Central memory CD4-positive, alpha-beta T cell (primary cell): ENCODE results near the gene TLCD5.

Experiments used
- DNase-seq: peaks from one replicate; pipeline ENCODE4 v3.0.0; 2022

TLCD5 gene

DNA sequence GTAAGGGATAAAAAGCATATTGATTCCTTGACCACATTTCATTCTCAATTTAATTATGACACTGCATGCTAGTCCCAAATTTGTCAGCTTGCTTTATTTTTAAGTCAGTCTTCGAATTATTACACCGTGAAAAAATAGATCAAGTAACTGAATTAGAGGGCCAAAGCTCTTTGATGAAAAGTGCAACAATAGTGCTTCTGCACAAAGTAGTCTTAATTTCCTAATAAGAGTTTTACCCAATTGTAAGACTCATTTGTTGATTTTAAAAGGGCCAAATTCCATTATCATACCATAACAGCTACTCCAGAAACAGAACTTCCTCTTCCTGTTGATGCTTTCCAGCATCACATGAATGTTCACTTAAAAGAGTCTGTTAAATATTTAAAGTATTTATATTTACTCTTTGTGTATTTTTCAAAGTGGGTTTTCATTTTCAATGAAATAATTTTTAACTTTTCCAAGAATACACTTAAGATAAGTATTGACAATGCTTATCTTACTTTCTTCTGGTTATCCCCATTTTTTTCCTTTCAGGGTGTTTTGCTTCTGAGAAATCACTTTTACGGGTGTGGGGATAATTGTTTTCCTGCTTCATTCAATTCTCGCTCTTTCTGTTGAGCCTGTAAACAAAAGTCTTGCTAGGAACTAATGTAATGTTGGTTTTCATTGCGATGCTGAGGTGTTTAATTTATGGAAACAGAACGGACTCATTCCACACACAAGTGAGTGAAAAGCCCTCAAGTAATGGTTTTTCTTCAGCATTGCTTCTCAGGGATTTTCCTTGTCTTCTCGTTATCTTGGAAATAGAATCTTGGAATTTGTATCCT, 13.2 kb downstream of the TLCD5 start:
- DNase-seq: no peak

DNA sequence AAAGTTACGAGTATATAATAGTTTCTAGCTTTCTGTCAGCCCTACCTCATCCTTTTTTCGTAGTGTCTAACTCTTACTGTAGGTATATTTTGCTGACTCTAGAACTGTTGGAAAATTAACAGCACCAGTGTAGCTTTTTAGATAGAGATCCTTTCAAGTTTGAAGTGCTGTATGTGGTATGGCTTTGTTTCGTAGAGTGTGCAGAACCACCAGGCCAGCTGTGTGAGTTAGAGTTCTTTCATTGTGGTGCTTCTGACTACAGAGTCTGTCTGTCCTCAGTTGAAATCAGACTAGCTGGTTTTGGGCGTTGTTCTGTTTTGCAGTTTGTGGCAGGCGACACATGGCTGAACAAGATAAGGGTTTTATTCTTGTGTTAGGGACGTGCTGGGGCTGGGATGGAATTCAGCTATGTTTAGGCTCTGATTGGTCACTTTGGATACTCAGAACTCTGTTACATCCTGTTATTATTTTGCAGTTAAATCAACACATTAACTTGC, 14.3 kb downstream of the TLCD5 start:
- peak; percentile 13 for DNase-seq

DNA sequence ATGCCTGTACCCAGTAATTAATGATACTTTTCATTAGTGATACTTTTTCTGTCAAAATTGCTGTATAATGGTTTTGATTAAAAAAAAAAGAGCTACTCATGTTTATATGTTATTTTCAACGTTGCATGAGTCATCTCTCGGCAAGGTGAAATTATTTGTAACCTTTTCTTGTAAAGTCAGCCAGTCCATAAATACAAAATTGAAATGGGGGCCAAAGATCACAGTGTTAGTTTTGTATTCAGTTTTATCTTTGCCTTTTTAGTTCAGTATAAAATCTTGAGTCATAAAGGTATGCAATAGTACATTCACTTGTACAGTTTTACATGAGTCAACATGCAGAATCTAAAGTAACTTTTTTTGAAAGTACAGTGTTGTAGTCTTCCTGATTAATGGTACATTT, 15.4 kb downstream of the TLCD5 start:
- DNase-seq: no peak

DNA sequence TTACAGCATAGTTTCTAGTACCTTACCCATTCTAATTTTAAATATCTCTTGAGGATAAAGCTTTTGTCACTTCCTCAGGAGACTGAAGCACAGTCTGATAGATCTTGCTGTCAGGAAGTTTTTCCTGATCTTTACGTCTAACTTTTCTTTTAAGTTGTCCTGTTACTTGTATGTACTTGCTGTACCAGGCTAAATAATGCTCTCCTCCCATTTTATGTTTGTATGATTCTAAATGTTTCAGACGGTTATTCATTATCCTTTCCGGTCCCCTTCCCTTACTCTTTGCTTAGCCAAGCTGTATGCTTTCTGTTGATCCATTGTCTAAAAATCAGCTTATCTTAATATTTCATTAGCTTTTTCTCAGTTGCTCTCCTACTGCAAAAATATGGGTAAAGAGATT, 17.1 kb downstream of the TLCD5 start:
- DNase-seq: no peak

DNA sequence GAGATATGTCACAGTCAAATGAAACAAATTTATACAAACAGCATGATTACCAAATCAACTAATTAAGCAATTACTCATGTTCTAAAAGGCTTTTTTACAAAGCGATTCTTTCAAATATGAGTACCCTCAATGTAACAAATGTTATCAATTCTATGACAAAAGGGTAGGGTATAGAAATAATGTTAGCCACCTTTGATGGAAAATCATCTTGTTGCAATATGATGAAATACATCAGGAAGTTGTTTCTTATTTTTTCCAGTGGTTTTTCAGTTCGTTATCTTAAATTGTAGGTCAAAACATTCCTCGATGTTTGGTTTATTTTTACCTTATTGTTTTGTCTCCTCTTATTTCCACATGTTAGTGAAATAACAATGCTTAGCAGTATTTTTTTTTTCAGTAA, 17.6 kb downstream of the TLCD5 start:
- no peak for DNase-seq

DNA sequence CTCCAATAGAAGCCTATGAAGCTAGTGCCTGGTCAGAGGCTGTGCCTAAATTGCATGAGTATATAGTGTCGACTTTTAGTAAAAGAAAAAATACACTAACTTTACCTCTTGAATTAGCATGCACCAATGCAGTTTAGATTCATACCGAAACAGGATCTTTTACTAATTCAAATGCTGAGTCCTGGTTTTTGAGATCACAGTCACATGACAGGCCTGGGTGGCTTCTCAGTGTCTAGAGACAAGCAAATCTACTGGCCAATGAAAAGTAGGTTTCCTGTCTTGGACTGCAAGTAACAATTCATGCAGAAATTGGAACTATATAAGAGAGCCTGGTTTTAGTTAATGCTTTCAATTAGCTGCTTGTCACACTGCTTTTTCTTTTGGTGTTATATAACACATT, 18.3 kb downstream of the TLCD5 start:
- no peak for DNase-seq

DNA sequence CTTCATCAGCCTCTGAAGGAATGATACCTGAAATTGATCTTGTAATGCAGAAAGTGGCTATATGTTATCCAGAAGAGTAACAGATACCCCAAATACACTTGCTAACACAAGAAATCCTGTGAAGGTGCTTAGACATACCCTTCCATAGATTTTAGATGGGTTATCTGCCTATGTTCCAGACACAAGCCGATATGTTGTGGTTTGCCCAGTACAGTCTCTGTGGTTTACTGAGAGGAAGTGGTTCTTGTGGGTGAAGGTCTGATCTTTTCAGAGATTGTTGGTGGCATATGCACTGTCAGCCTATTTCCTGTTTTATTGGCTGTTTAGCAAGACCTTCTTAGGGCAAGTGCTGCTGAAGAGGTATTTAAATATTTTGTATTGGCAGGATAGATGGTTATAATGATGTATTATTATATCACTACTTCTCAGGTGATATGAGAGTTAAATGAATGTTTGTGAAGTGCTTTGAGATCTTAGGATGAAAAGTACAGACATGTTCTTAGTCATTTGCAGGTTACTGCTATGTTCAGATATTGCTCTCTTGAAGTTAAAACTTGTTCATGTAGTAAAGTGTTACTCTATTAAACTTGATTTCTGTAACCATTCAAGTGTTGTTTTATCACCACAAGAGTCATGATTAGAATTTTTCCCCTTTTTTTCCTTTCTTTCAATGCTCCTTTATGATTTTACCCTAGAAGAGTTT, 19.4 kb downstream of the TLCD5 start:
- peak; percentile 83 for DNase-seq

DNA sequence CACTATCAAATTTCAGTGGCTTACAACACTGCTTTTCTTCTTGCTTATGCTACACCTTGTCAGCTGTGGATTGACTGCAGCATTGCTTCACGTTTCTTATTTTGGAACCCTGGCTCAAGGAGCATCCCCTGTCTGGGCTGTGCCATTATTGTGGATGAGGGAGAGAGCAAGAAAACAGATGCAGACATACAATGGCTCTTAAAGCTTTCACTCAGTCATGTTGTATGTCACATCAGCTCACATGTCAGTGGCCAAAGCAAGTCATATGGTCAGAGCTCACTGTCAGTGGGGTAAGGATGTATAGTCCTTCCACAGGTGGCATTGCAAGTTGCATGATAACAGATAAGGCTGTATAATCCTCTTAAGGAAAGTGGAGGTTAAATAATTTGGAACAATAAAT, 21.1 kb downstream of the TLCD5 start:
- no peak for DNase-seq

DNA sequence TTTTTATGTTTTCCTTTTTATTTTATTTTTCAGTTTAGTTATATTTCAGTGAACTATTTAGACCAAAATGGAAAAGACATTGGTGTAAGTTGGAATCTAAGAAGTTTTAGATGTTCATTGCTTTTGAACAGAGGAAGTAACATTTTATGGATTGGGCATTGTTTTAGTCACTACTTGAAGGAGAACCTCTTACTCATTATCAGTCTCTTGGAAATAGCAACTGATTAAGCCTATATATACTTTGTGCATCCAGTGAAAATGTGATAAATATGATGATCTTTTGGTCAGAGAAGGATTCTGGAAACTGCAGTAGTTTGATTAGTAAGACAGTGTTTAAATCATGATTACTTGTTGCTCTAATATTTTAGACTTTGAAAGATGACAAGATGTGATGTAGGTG, 25.5 kb downstream of the TLCD5 start:
- no peak for DNase-seq

DNA sequence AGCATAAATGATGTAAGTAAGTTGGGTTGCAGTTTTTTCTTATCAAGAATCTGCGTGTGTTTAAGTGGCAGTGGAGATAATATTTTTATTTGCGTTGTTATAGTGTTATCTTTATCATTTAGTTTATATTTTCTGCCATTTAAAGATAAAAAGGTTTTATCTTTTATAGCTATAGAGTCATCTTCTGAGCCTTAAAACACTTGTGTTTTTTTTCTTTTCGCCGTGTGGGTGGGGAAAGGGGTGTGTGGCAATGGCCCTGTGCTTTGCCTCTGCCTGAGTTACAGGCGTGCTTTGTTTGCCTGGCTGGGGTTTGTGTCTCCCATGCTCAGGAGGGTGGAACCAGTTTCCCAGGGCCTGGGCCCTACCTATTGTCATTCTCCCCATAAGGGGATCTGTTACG, 27.3 kb downstream of the TLCD5 start:
- DNase-seq: no peak

DNA sequence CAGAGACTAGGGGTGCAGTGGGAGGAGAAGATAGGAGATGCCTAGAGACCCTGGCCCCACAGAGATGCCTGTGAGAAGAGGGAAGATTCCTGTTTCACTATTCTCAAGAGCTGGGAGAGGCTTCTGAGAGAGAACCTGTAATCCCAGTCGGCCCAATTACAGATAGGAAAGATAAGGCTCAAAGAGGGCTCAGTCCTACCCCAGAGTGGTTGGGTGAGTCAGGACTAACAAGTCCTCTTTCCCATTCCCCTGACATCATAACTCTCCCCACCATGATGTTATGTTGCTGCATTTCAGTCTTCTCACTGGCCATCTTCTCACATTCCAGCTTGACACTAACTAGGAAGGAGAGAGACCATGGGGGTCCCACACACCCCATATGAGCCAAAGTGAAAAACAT, 29.0 kb downstream of the TLCD5 start:
- no peak for DNase-seq

DNA sequence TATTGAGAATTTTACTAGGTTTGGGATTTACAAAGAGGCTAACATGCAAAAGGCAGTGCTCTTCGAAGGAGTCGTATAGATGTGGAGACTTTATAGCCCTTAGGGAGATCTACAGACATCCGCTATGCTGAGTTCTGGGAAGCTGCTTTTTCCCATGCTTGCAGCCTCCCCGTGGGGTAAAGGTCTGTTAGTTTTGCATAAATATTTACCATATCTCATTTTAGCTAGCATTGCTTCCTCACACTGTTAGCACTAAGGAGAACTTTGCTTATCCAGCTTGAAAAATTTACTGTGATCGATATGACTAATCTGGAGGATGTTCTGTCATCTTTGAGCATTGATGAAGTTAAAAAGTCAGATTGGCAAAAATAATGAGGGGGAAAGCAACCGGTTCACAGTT, 29.7 kb downstream of the TLCD5 start:
- no peak for DNase-seq

DNA sequence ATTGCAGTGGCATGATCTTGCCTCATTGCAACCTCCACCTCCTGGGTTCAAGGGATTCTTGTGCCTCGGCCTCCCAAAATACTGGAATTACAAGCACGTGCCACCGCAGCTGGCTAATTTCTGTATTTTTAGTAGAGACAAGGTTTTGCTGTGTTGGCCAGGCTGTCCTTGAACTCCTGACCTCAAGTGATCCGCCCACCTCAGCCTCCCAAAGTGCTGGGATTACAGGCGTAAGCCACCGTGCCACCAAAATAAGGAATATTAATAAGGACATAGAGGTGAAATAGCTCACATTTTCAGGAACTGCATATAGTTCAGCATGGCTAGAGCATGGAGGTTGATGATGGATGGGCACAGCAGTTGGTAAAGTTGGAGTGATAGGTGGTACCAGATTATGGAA, 32.5 kb downstream of the TLCD5 start:
- no peak for DNase-seq

DNA sequence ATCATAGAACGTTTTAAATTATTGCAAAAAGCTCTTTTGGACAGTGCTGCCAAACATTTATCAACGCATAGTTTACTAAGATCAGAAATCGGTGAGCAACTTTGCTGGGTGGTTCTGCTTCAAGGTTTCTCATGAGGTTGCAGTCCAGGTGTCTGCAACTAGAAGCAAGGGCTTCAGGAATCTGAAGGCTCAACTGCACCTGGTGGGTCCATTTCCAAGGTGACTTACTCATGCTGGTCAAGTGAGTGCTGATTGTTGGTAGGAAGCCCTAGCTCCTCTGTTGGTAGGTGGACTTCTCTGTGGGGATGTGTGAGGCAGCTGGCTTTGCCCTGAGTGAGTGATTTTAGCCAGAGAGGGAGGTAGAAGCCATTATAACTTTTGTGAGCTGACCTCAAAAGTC, 33.6 kb downstream of the TLCD5 start:
- DNase-seq: no peak

DNA sequence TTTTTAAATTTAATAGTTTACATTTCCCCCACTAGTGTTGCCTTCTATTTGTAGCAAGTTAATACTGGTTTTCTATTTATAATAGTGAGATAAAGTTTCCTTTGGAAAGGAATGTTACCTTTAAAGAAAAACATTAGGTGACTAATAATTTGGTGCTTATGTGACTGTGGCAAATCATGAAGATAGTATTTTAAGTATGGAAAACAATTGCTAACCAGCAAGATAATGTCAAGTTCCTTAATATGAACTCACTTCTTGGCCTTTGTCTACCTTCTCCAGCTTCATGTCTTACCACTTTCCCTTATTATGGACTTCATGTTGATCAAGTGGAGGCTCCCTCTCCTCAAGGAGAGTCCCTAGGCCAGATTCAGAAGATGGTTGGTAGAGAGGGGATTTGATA, 38.3 kb downstream of the TLCD5 start:
- no peak for DNase-seq

DNA sequence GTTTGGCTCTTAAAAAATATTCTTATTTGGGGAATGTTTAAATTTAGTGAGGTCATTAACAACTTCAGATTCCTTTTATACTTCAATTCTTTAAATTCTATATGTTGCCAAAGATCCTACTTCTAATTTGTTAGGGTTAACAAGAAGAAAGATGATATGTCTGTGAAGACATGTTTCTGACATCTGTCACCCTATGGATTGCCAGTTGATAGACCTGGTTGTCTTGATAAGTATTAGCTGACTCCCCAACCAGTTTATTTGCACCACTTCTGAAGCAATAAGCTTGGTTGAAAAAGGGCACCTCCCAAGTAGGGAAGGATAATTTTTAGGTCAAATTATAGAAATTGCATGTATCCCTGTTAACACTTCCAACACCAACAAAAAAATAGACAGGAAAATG, 40.4 kb downstream of the TLCD5 start:
- no peak for DNase-seq

DNA sequence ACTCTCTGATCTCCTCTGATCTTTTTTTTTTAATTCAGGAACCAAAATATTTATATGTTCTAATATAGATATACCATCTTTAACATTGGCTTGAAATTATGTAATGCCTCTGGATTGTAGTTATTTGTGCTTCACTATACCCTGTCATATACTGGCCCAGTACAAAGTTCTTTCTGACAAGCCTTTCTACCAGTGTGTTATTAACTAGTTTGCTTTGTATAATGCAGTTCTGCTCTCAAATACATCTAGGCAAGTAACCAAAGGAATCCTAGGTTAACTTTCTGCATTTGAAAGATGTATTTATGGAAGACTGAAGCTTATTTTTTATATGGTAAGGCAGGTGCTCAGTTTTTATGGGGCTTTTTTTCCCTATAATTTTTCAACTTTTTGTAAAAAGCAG, 47.2 kb downstream of the TLCD5 start:
- DNase-seq: no peak

DNA sequence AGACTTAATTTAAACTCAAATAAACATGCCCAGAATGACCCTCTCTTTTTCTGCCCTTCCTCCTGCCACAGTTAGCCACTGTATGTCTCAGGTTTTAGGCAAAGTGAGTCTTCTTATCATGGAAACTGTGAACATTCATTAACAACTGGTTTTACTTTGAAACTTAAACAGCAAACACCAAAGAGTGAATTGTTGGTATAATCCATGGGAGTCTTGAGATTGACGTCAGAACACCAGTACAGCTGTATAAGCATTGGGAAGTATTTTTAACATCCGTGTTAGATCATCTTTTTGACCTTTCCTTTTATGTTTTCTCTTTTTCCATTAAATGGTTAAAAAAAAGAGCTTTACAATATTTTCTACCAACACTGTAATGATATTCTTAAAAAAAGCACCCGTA, 50.0 kb downstream of the TLCD5 start:
- no peak for DNase-seq

DNA sequence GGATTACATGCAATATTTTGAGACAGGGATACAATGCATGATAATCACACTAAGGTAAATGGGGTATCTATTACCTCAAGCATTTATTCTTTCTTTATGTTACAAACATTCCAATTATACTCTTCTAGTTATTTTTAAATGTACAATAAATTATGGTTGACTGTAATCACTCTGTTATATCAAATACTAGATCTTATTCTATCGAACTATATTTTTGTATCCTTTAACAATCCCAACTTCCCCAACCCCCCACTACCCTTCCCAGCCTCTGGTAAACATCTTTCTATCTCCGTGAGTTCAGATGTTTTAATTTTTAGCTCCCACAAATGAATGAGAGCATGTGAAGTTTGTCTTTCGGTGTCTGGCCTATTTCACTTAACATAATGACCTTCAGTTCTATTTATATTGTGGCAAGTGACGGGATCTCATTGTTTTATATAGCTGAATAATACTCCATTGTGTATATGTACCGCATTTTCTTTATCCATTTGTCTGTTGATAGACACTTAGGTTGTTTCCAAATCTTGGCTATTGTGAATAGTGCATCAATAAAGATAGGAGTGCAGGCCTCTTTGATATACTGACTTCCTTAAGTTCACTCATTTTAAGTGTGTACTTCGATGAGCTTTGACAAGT, 51.6 kb downstream of the TLCD5 start:
- no peak for DNase-seq

DNA sequence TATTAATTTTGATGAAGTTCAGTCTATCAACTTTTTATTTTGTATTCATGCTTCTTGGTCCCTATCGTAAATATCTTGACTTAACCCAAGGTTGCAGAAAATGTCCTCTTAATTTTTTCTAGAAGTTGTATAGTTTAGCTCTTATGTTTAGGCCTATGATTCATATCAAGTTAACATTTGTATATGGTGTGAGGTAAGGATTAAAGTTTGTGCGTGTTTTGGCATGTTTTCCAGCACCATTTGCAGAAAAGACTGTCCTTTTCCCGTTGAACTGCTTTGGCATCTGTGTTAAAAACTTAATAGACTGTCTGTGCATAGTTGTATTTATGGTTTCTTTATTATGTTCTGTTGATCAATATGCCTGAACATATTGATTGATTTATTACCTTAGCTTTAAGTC, 53.4 kb downstream of the TLCD5 start:
- DNase-seq: no peak

DNA sequence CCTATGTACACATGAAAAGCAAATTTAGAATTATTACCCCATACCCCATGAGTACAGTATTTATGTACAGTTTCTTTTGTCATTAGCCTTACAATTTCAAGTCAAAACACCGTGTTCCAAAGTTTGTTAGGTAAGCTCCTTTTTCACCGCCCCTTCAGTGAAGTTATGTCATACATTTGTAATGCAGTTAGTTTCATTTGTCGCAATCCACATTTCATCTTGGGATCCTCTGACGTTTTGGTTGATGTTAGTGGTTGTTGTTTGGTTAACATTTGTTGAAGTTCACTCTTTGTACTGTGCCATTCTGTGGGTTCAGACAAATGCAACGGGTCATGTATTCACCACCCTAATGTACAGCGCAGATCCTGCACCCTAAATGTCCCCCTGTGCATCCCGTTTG, 56.3 kb downstream of the TLCD5 start:
- DNase-seq: no peak
